ENCODE data around the gene NEU3. TPM values are rescaled to one million over a fixed set of nuclear protein-coding genes. Genes with fewer than 3 reads are reported as not detected.
"Not testable (repeated sequence)": the region's sequence is repeated elsewhere in the genome, so short reads cannot be mapped to it uniquely, and the experiment has no call there.

The NEU3 gene
- total RNA-seq, 2 donors from 2014 or later = 6.1 to 7.7 TPM

- ATAC-seq; DNase-seq; intact Hi-C loops (cut with DNase I, micrococcal nuclease): not testable (repeated sequence)
These were observed 55.8 kb downstream of the NEU3 start for GRCh38 chr11:75044381-75045170.

DNA sequence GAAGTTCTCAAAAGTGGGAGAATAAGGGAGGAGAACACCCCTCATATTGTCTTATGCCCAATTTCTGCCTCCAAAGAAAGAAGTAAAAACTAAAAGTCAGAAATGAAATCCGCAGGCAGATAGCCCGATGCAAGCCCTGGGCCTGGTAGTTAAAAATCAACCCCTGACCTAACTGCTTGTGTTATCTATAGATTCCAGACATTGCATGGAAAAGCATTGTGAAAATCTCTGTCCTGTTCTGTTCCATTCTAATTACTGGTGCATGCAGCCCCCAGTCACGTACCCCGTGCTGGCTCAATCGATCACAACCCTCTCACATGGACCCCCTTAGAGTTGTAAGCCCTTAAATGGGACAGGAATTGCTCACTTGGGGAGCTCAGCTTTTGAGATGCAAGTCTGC is 57.9 kb downstream of the NEU3 start:
- intact Hi-C loops (cut with DNase I, micrococcal nuclease); ATAC-seq; DNase-seq: not testable (repeated sequence)

- no peak for DNase-seq
- intact Hi-C loops (cut with DNase I, micrococcal nuclease) = no loop called here
- no peak for ATAC-seq
These were observed 58.5 kb downstream of the NEU3 start for GRCh38 chr11:75047191-75047590.

DNA sequence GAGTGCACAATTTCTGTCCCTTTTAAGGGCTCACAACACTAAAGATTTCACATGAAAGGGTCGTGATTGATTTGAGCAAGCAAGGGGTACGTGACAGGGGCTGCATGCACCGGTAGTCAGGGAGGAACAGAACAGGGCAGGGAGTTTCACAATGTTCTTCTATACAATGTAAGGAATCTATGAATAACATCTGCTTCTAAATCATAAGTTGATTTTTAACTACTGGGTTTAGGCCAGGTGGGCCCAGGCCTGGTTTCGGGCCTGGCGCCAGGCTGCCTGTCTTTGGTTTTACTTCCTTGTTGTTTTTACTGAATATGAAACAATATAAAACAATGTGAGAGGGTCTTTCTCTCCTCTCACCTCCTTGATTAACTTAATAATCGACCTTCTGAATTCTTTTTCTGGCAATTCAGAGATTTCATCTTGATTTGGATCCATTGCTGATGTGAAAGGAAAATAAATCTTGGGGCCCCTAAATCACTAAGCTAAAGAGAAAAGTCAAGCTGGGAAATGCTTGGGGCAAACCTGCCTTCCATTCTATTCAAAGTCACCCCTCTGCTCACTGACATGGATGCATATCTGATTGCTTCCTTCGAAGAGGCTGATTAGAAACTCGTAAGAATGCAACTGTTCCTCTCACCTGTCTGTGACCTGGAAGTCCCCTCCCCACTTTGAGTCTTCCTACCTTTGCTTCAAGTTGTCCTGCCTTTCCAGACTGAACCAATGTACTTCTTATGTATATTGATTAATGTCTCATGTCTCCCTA is 61.0 kb downstream of the NEU3 start:
- intact Hi-C loops (cut with DNase I, micrococcal nuclease); ATAC-seq: not testable (repeated sequence)
- DNase-seq = peak in 1 of 2 donors; percentile 23

DNA sequence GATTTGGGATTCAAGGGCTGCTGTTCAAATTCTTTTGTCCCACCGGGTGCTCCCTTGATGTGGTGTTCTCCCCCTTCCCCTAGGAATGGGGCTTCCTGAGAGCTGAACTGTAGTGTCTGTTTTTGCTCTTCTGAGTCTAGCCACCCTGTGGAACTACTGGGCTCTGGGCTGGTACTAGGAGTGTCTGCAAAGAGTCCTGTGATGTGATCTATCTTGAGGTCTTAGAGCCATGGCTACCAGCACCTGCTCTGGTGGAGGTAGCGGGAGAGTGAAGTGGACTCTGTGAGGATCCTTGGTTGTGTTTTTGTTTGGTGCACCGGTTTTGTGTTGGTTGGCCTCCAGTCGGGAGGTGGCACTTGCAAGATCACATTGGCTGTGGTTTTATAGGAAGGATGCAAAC is 61.8 kb downstream of the NEU3 start:
- intact Hi-C loops (cut with DNase I, micrococcal nuclease) = no loop called here
- DNase-seq (no peak), ATAC-seq (no peak)

DNA sequence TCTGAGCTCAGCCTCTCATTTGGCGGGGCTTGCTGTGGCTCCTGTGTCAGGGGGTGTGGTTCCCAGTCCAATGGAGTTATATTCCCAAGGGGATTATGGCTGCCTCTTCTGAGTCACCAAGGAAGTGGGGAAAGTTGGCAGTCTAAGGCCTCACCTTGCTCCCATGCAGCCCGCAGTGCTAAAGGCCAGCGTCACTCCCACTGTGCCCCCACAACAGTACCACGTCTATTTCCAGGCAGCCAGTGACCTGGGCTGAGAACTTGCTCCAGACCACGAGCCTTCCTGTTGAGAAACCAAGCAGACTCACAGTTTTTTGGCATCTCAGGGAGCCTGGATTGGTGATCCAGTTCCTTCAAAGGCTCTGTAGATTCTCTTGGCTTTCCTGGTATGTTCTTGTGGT is 62.3 kb downstream of the NEU3 start:
- DNase-seq (no peak), ATAC-seq (no peak)
- intact Hi-C loops (cut with DNase I, micrococcal nuclease) = no loop called here

DNA sequence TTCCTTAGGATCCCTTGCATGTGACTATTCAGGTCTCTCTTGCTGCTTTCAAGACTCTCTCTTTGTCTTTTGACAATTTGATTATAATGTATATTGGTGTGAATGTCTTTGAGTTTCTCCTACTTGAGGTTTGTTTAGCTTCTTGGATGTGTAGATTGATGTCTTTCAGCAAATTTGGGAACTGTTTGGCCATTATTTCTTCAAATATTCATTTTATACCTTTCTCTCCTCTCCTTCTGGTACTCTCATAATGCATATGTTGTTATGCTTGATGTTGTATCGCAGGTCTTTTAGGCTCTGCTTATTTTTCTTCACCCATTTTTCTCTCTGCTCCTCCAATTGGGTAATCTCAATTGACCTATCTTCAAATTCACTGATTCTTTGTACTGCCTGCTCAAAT is 63.7 kb downstream of the NEU3 start:
- DNase-seq (no peak), ATAC-seq (no peak)
- intact Hi-C loops (cut with DNase I, micrococcal nuclease) = no loop called here

GRCh38 chr11:75055511-75055910 is 66.8 kb downstream of the NEU3 start:
- DNase-seq (no peak), ATAC-seq (no peak)
- intact Hi-C loops (cut with DNase I, micrococcal nuclease) = no loop called here

DNA sequence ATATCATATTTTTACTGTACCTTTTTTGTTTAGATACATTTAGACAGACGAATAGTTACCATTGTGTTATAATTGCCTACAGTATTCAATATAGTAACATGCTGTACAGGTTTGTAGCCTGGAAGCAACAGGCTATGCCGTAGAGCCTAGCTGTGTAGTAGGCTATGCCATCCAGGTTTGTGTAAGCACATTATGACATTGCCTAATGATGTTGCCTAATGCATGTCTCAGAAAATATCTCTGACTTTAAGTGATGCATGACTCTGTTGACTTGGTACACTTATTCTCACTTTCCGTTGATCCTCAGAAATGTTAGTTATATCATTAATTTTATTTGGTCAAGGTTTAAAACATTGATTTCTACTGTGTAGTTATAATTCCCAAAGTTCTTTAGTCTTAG is 68.1 kb downstream of the NEU3 start:
- DNase-seq = no peak
- intact Hi-C loops (cut with DNase I, micrococcal nuclease) = no loop called here
- no peak for ATAC-seq

- intact Hi-C loops (cut with DNase I, micrococcal nuclease) = no loop called here
- ATAC-seq (no peak), DNase-seq (no peak)
These were observed 70.6 kb downstream of the NEU3 start for GRCh38 chr11:75059299-75059698.

- DNase-seq = no peak
- intact Hi-C loops (cut with DNase I, micrococcal nuclease) = no loop called here
- no peak for ATAC-seq
These were observed 75.1 kb downstream of the NEU3 start for GRCh38 chr11:75063741-75064314.

GRCh38 chr11:75066061-75066460 is 77.3 kb downstream of the NEU3 start:
- DNase-seq (no peak), ATAC-seq (no peak)
- intact Hi-C loops (cut with DNase I, micrococcal nuclease) = no loop called here

Other genes starting within 250 kb of the NEU3 start
- 10 to 100 TPM; 11.2 to 12.6 TPM for gene RNF169, start 240.1 kb upstream of the NEU3 start, total RNA-seq
- 10 to 100 TPM in 1 of 2 donors, 1 to 10 TPM in 1; 5.7 to 20.8 TPM for gene XRRA1, start 39.8 kb upstream of the NEU3 start, total RNA-seq
- gene SPCS2, start 39.7 kb upstream of the NEU3 start, total RNA-seq = 100 to 1,000 TPM; 114 to 124 TPM
- not detected for gene OR2AT4, start 107.9 kb downstream of the NEU3 start, total RNA-seq
- 10 to 100 TPM; 65.9 to 71.5 TPM for gene SLCO2B1, start 162.2 kb downstream of the NEU3 start, total RNA-seq

Data from left colon (tissue), 2 donors.